Measurements from ENCODE around the gene NKAIN4.
"Not testable (repeated sequence)": the region's sequence is repeated elsewhere in the genome, so short reads cannot be mapped to it uniquely, and the experiment has no call there.

The NKAIN4 gene

GRCh38 chr20:63225082-63225454 lies 29.2 kb downstream of the NKAIN4 start:
- no peak overlapping the region for H3K27ac ChIP-seq
- H3K4me3 ChIP-seq = no peak overlapping the region

GRCh38 chr20:63224412-63225081 lies 29.7 kb downstream of the NKAIN4 start:
- H3K4me3 ChIP-seq = no peak overlapping the region
- no peak overlapping the region for H3K27ac ChIP-seq

GRCh38 chr20:63223826-63224207 lies 30.4 kb downstream of the NKAIN4 start:
- H3K27ac ChIP-seq = no peak overlapping the region

GRCh38 chr20:63223121-63223825 lies 31.0 kb downstream of the NKAIN4 start:
- Histone ChIP-seq H3K4me3 (no peak overlapping the region), H3K27ac (no peak overlapping the region)

More at GRCh38 chr20:63223826-63224207, 30.4 kb downstream of the NKAIN4 start:
- no peak overlapping the region for H3K4me3 ChIP-seq

- H3K27ac ChIP-seq = no peak overlapping the region
Measured at GRCh38 chr20:63222541-63222940, 31.7 kb downstream of the NKAIN4 start.

GRCh38 chr20:63221400-63222053 lies 32.7 kb downstream of the NKAIN4 start:
- H3K4me3 ChIP-seq, H3K27ac ChIP-seq: not testable (repeated sequence)

More at GRCh38 chr20:63222541-63222940, 31.7 kb downstream of the NKAIN4 start:
- no peak overlapping the region for H3K4me3 ChIP-seq

GRCh38 chr20:63220696-63221399 lies 33.4 kb downstream of the NKAIN4 start:
- no peak overlapping the region for H3K4me3 ChIP-seq

GRCh38 chr20:63219866-63220521 lies 34.3 kb downstream of the NKAIN4 start:
- Histone ChIP-seq H3K4me3 (no peak overlapping the region), H3K27ac (no peak overlapping the region)

More at GRCh38 chr20:63220696-63221399, 33.4 kb downstream of the NKAIN4 start:
- no peak overlapping the region for H3K27ac ChIP-seq

- H3K27ac ChIP-seq = no peak overlapping the region
- no peak overlapping the region for H3K4me3 ChIP-seq
Measured at GRCh38 chr20:63219447-63219821, 34.8 kb downstream of the NKAIN4 start.

GRCh38 chr20:63218701-63219446 lies 35.4 kb downstream of the NKAIN4 start:
- Histone ChIP-seq H3K4me3 (no peak overlapping the region), H3K27ac (no peak overlapping the region)

- Histone ChIP-seq H3K4me3 (no peak overlapping the region), H3K27ac (no peak overlapping the region)
Measured at GRCh38 chr20:63217706-63218105, 36.6 kb downstream of the NKAIN4 start.

GRCh38 chr20:63216849-63217471 lies 37.3 kb downstream of the NKAIN4 start:
- Histone ChIP-seq H3K27ac (peak overlapping the region in 18 of 21 experiments; percentile 73 to 96 (median 89)), H3K4me3 (peak overlapping the region; percentile 49 to 98 (median 91))

GRCh38 chr20:63216041-63216848 lies 38.0 kb downstream of the NKAIN4 start, which contains the start of gene YTHDF1:
Gene YTHDF1 (minus strand): TSS chr20:63216131. CDS start chr20:63215892, 239 bp downstream.
- peak within 1 kb of the TSS; percentile 73 to 98 (median 93) for H3K4me3 ChIP-seq
- H3K27ac ChIP-seq = peak within 1 kb of the TSS; percentile 73 to 98 (median 89)

- Histone ChIP-seq H3K4me3 (peak overlapping the region; percentile 73 to 98 (median 93)), H3K27ac (peak overlapping the region; percentile 70 to 98 (median 87))
Measured at GRCh38 chr20:63215101-63216040, 38.9 kb downstream of the NKAIN4 start.

- Histone ChIP-seq H3K4me3 (peak overlapping the region in 1 of 7 experiments; percentile 73), H3K27ac (peak overlapping the region in 1 of 21 experiments; percentile 98)
Measured at GRCh38 chr20:63214514-63214913, 39.7 kb downstream of the NKAIN4 start.

- H3K27ac ChIP-seq = no peak overlapping the region
Measured at GRCh38 chr20:63212792-63213191, 41.5 kb downstream of the NKAIN4 start.

GRCh38 chr20:63212393-63212730 lies 41.9 kb downstream of the NKAIN4 start:
- H3K4me3 ChIP-seq = no peak overlapping the region

More at GRCh38 chr20:63212792-63213191, 41.5 kb downstream of the NKAIN4 start:
- no peak overlapping the region for H3K4me3 ChIP-seq

More at GRCh38 chr20:63212393-63212730, 41.9 kb downstream of the NKAIN4 start:
- no peak overlapping the region for H3K27ac ChIP-seq

Measured in skin epidermis (tissue), 12 donors.